Activated CD4-positive, CD25-positive, alpha-beta regulatory T cell treated with anti-CD3 and anti-CD28 coated beads, Interleukin-2, amount 50 U/mL, for 24 hours (primary cell): ENCODE data around the gene RHCG.

Experiments
- ATAC-seq, 2 donors: fragments of 150-1000 bp; cut with Tn5 transposase; one replicate each; pipeline ENCODE4 v1.10.0; 2021; ENCODE audit warnings: mild to moderate bottlenecking in 1 of 2, moderate library complexity in 1 of 2

The RHCG gene

DNA sequence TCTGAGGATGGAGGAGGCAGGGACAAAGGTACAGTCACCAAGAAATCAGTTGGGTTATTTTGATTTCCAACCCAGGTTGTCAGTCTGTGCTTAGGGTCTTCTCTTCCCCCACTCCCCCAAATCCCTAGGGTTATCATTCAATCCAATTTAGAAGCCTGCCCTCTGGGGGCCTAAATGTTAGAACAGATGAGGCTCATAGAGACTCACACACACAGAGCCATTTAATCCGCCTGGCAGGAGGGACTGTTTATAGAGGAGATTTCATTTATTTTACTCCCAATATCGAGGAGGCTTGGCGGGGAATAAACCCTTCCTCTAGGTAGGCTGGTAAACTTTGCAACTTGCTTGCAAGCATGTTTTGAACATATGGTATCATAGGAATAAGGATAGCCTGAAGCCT, 52.8 kb downstream of the RHCG start:
- no peak for ATAC-seq

DNA sequence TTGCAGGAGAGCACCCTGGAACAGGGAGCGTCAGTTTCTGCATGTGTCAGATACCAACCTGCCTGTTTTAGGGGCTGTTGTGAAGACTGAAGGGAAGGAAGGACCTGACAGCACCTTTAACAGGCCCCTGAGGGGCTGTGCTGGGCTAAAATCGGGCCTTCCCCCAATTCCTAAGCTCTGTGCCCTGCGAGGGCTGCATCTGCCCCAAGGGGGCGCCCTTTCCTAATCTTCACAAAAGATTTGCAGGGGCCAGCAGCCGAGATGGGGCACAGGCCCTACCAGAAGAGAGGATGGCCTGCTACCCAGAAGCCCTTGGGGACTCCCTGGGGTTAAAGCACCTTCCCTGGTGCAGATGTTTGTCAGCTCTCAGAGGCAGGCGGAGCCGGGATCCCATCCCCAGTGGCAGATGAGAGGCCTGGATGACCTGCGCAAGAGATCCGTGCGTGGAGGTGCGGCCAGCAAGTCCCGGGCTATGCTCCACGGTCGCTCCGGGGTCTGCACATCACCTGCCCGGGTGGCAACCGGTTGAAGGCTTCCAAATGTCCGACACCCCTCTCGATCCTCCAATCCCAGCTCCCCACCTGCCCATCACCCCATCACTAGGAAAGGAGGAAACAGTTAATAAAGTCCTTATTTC, 53.6 kb downstream of the RHCG start:
- no peak for ATAC-seq

DNA sequence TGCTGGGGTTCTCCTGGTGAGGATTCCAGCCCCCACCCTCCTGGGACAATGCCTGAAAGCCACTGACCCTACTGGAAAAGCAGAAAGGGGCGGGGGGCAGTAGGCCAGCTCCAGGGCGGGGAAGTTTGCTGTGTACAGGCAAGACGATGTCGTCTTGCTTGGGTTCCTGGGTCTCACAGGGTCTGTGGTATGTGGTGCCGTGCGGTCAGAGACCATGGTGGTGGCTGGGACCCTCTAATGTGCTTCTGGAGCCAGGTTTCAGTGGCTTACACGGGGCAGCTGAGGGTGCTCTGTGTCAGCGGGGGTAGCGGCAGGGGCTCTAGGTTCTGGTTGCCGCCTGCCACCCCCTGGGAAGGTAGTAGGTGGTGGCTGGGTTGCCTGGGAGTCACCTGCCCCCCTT, 54.2 kb downstream of the RHCG start:
- ATAC-seq, result no peak

DNA sequence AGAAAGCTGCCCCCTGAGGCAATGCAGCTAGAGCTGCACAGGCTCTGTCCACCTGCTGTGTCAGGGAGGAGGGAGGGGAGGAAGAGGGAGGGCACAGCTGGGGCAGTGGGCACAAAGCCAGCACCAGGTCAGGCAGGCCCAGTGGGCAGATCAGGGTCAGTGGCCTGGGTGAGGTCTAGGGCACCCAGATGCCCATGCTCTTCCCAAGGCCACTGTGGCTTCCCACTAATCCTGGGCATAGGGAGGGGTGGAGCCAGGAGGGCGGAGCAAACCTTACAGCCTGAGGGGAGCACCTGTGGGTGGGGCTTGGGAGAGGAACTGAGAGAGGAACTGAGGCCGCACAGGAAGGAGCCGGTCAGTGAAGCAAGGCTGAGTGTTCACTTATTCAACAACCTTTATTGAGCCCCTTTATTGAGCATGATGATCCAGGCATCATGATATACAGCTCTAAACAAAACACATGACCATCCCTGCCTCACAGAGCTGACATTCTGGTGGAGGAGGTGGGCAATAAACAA, 55.0 kb downstream of the RHCG start:
- peak in 1 of 2 donors; percentile 28 for ATAC-seq

DNA sequence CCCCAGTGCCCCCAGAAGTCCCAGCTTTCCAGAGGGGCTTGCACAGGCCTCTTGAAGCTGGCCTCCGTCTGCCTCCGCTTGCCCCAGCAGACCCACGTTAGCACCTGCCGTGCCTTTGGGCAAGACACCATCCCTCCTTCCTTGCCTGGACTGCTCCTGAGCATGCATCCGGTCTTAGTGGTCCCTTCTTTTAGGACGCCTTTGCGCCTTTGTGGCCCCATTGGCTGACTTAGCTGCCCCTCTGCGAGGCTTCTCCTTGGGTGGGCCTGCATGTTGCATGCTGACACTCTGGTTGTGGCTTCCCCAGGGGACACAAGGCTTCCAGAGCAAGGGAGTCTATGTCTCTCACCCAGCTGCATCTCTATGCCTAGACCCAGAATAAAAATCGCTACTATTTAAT, 56.6 kb downstream of the RHCG start:
- no peak for ATAC-seq

DNA sequence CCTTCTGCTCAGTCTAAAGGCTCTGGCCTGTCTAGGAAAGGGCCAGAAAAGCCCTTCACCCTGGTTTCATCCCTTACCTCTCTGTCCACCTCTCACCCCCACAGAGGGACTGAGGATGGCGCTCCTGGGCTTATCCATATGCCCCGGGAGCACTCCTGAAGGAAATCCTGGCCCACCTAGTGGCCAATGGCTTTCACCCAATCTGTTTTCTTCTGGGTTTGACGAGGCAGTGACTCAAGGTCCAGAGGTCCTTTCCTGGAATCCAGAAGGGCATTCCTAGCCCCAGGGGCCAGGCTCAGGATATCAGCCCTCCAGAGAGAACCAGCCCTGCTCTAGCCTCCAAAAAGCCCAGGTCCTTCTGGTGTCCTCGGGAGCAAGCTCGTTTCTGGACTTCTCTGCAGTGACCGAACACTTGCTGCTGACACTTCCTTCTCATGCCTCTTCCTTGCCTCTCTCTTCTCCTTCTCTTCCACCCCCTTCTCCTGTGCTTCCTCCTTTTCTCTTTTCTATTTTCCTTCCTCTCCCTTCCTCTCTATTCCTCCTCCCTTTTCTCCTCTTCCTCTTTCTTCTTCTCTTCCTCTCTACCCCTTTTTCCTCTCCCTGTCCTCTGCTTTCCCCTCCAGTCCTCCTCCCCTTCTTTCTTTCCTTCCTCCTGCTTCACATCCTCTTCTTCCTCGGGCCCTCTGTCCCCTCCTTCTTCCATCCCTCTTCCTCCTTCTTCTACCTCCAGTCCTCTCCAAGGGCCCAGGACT, 59.6 kb downstream of the RHCG start:
- no peak for ATAC-seq

DNA sequence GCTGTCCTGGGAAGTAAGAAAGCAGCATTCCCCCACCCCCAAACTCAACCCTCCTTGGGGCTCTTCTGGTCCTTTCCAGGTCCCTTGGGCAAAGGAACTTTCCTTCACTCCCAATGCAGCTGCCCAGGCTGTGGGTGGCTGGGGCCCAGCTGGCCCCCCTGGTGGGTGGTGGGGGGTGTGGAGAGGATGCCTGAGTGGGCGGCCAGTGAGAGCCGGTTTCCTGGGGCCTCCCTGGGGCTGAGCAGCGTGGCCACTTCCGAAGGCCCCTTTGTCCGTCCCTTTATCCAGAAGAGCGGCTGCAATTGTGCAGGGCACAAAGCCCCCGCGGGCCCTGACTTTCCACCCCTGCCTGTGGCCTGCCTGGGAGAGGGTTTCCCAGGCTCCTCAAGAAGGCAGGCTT, 61.0 kb downstream of the RHCG start:
- no peak for ATAC-seq

DNA sequence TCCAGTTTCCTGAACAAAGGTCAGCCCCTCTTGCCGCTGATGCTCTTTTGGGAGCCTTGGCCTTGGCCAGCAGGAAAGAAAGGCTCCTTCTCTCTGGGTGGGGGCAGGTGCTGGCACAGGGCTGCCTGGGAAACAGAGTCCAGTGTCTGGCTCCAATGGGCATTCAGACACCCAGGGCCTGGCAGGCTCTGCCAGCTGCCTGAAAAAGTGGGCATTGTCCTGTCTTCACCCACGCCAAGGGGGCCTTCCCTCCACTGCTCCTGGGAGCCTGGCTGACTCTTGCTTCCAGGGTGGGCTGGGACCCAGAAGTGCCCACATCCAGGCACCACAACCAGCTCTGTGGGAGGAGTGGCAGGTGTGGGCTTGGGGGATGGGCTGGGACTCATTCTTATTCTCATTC, 62.7 kb downstream of the RHCG start:
- no peak for ATAC-seq

DNA sequence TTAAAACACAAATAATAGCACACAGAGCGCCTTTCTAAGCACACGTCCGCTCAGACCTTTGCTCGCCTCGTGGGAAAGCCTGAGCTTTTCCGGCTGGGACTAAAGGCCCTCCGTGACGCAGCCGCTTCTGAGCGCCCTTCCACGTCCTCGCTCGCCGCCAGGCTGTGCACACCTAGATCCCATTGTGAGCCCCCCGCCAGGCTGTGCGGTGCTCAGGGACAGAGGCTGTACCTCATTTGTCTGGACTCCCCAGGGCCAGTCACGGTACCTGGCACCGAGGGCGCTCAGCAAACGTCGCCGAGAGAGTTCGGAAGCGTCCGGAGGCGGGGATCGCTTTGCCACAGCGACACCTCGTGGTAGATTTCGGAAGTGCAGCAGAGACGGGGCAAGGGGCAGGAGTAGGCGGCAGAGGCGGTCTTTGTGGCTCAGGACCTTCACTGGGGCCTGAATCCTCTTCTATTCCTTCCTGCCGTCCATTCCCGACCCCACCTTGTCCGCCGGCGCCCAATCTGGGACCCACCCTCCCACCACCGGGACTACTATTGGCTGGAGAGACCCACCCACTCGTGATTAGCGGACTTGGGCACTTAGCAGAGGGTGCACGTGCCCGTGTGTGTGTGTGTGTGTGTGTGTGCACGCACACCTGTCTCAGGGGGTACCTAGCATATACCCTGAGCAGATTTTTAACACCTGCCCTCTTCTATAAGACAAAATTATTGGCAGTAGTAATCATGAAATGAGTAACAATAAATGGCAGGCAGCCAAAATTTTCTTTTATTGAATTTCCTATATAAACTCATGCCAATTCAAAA, 65.6 kb downstream of the RHCG start:
- peak; percentile 86 to 91 for ATAC-seq

DNA sequence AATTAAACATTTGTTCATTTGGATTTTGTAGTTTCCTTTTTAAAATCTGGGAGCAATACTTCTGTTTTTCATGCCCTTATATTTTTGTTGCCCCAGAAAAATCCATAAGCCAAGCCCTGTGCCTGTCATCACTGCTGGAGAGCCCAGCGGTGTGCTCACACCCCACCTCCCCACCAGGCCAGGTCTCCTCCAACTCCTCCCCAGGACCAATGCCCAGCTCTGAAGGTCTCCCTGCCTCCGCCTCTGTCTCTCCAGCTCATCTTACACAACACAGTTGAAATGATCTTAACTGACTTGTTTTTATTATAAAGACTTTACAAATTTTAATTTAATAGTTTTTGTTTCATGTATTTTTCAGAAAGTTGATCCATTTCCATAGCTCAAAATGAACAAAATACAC, 66.4 kb downstream of the RHCG start:
- ATAC-seq, result no peak

DNA sequence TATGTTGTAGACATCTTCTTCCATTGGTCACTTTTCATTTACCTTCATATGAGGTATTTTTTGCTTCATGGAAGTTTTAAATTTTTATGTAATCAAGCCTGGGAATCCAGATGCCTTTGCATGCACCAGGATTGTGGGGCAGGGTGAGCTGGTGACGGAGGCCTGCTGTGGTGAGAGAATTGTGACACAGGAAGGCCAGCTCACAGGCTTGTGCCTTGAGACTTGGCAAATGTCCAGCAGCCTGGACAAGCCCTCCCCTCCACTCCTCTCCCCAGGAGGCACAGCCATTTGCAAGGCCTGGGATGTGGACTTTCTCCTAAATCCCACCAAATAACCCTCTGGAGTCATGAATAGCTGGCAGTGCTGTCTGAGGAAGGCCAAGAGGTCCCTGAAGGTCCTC, 67.4 kb downstream of the RHCG start:
- ATAC-seq, result no peak

DNA sequence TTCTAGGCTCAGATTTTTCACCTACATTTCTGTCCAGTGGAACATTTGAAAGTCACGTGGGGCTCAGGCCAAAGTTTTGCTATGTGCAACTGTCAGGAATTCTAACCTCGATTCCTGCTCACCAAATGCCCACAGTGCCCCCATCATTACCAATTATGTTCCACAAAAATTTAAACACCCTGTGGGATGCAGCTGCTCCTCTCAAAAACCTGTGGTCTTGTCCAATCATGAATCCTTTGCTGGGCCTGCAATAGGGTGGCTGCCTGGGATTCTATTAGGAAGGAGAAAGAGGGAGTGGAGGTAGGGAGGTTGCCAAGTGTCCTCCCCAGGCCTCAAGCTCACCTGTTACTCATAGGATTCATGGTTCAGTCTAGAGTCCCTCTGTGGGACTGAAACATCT, 68.1 kb downstream of the RHCG start:
- no peak for ATAC-seq

DNA sequence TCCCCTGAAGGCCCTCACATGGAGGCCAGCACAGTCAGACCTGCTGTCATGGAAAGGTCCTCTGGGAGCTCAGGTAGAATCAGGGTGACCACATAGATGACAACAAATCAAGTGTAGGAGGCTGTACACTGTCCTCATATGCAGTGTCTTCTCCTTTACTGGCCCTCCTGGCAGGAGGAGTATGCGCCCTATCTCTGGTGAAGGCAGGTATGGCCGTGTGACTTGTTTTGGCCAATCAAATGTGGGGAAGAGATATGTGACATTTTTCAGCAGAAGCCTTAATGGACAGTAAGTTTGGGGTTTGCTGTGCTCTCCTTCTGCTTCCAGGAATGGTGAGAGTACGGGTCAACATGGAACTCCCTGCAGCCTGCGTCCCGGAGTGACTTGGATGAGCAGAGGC, 69.9 kb downstream of the RHCG start:
- ATAC-seq, result no peak

DNA sequence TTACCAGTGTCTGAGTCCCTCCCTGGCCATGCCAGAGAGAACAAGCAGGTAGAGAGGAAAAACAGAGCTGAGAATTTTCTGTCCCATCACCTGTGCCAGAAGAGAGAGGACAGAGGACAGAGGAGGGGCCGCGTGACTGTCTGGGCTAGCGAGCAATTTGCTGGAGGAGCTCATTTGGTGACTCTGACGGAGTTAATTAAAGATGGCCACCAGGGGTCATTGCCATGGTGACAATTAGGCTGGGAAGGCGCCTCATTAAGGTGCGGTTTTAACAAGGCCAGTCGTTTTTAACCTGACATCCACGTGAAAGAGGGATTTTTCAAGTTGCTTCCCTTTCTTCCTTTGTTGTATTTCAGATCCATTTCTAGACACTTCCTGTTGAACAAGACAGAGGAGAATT, 72.4 kb downstream of the RHCG start:
- no peak for ATAC-seq
